ENCODE measurements around the gene PTGIR.

Gene PTGIR

DNA sequence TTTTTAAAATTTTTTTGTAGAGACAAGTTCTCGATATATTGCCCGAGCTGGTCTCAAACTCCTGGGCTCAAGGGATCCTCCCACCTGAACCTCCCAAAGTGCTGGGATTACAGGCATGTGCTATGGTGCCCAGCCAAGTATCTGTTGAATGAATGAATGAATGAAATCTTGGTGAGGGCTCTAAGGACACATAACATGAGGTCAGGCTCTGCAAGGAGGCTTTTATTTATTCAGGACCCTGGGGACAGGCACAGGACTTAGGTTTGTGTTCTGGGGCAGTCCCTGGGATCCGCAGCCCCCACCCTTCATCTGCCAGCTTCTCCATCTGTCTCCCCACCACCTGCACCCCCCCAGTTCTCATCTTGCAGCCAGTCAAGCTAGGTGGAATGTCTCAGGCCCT is 4.6 kb downstream of the PTGIR start:
- Histone ChIP-seq H3K9me3 (no peaks in the 10 kb centered on the region), H3K27me3 (no peaks in the 10 kb centered on the region), H3K4me3 (ENCODE audit: low read depth, low read length) (no peak overlapping the region), H3K4me1 (peaks cover 38% of the 10 kb centered on the region), H3K36me3 (no peaks in the 10 kb centered on the region)
- TF ChIP-seq, protein P1, sequence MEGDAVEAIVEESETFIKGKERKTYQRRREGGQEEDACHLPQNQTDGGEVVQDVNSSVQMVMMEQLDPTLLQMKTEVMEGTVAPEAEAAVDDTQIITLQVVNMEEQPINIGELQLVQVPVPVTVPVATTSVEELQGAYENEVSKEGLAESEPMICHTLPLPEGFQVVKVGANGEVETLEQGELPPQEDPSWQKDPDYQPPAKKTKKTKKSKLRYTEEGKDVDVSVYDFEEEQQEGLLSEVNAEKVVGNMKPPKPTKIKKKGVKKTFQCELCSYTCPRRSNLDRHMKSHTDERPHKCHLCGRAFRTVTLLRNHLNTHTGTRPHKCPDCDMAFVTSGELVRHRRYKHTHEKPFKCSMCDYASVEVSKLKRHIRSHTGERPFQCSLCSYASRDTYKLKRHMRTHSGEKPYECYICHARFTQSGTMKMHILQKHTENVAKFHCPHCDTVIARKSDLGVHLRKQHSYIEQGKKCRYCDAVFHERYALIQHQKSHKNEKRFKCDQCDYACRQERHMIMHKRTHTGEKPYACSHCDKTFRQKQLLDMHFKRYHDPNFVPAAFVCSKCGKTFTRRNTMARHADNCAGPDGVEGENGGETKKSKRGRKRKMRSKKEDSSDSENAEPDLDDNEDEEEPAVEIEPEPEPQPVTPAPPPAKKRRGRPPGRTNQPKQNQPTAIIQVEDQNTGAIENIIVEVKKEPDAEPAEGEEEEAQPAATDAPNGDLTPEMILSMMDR (IDR thresholded peaks at IDR 0.05; ENCODE audit: low read depth, low read length) = no peak
- DNase-seq = no peak

DNA sequence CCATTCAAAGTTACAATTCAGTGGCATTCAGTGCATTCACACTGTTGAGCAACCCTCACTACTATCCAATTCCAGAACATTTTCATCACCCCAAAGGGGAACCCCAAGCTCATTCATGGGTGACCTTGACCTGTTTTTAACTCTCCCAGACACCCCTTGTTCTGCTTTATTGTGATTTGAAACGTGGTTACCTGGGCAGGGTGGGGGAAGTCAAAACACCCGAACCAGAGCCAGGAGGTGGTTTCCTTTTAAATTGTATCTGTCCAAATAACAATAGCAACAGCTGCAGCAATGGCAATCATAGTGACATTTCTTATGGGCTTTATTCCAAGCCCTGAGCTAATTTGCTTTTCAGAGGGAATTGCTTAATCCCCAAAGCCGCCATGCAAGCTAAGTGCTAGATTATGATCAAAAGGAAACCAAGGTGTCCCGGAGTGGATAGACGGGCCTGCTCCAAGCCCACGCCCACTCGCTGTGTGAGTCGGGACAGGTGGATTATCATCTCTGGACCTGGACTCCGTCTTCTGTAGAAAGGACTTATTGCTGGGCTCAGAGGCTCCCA is 6.1 kb downstream of the PTGIR start:
- H3K4me1 ChIP-seq = peaks cover 36% of the 10 kb centered on the region

DNA sequence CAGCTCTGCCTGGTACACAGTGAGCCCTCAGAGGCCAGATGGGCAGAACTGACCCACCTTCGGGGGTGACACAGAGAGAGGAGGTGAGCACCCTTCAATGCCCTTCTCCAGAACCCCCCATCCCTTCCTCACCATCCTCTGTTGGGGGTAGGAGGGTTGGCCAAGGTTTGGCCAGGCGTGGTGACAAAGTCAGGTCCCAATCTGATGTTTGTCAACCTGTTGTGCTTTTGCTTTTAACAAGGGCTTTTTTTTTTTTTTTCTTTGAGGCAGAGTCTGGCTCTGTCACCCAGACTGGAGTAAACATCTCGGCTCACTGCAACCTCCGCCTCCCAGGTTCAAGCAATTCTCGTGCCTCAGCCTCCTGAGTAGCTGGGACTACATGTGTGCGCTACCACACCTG is 7.3 kb downstream of the PTGIR start:
- peaks cover 36% of the 10 kb centered on the region for H3K4me1 ChIP-seq
- H3K9me3 ChIP-seq = no peaks in the 10 kb centered on the region
- H3K36me3 ChIP-seq = no peaks in the 10 kb centered on the region
- TF ChIP-seq, protein P1 (IDR thresholded peaks at IDR 0.05; ENCODE audit: low read depth, low read length) = no peak
- no peaks in the 10 kb centered on the region for H3K27me3 ChIP-seq
- H3K4me3 ChIP-seq (ENCODE audit: low read depth, low read length) = no peak overlapping the region
- DNase-seq = no peak

More for the DNA sequence above, 6.1 kb downstream of the PTGIR start:
- Histone ChIP-seq H3K27me3 (no peaks in the 10 kb centered on the region), H3K4me3 (ENCODE audit: low read depth, low read length) (no peak overlapping the region), H3K9me3 (no peaks in the 10 kb centered on the region), H3K36me3 (no peaks in the 10 kb centered on the region)
- TF ChIP-seq, protein P1 (IDR thresholded peaks at IDR 0.05; ENCODE audit: low read depth, low read length) = no peak
- no peak for DNase-seq

DNA sequence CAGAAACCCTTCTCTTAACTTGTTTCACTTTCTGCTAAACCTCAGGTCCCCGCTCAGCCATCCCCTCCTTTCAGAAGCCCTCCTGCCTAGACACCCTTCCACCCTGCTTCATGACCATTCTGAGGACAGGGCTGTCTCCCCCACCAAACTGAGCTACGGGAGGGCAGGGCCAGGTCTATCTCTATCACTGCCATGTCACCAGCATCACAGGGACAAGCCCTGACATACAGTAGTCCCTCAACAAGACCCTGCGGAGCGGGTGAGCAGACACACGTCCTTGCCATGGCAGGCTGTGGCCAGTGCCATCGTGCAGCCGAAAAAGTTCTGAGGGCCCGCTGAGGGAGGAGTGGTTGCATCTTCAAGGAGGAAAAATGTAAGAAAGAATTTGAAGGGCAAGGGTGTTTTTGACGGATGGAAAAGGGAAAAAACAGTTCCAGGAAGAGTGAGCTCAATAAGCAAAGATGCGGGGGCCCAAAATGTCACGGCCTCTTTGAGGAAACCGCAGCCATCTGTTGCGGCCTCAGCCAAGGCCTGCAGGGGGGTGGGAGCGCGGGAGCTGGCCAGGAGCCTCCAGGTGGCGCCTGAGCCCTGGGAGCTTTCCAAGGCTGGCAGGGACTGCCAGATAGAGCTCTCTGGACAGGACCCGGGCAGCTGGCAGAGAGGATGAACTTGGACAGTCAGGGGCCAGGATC is 8.1 kb downstream of the PTGIR start:
- no peaks in the 10 kb centered on the region for H3K27me3 ChIP-seq
- DNase-seq = peak; percentile 88

DNA sequence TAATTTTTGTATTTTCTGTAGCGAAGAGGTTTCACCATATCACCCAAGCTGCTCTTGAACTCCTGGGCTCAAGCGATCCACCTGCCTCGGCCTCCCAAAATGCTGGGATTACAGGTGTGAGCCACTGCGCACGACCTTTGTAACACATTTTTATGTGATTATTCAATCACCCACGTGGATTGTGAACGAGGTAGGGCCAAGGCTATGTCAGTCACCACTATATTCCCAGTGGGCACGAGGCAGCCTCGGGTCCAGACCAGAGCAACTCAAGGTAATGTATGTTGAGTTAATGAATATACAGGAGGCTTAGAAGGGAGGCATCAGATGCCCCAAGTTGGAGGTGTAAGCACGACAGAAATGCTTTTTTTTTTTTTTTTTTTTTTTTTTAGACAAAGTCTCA is 8.9 kb downstream of the PTGIR start:
- TF ChIP-seq, protein P1 (IDR thresholded peaks at IDR 0.05; ENCODE audit: low read depth, low read length) = no peak
- H3K36me3 ChIP-seq = no peaks in the 10 kb centered on the region
- no peaks in the 10 kb centered on the region for H3K9me3 ChIP-seq
- H3K27me3 ChIP-seq = no peaks in the 10 kb centered on the region
- H3K4me3 ChIP-seq (ENCODE audit: low read depth, low read length) = no peak overlapping the region
- peaks cover 21% of the 10 kb centered on the region for H3K4me1 ChIP-seq
- DNase-seq = peak; percentile 0

More for the DNA sequence above, 8.1 kb downstream of the PTGIR start:
- peaks cover 29% of the 10 kb centered on the region for H3K4me1 ChIP-seq
- H3K4me3 ChIP-seq (ENCODE audit: low read depth, low read length) = no peak overlapping the region
- no peaks in the 10 kb centered on the region for H3K9me3 ChIP-seq
- TF ChIP-seq, protein P1 (IDR thresholded peaks at IDR 0.05; ENCODE audit: low read depth, low read length) = peak; percentile 77
- H3K36me3 ChIP-seq = no peaks in the 10 kb centered on the region

DNA sequence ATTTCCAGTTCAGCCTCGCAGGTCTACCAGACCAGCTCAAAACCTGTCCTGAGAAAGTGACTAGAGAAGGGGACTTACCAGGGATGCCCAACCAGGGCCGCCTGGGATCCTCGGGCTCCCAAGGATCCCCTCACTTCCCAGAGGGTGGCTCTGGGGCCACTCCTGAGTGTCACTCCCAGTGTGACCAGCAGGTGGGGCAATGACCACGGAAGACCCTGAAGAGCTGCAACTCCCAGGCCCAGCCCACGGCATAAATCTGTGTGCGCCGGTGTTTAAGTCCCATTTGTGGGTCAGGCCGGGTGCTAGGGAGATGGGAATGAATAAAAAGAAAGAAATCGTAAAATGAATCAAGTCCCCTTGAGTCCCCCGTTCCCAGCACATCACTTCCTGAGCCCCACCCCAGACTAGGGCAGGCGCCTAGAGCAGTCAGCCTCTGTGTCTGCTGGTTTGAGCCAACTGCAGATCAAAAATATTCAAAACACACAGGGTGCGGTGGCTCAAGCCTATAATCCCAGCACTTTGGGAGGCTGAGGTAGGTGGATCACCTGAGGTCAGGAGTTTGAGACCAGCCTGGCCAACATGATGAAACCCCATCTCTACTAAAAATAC is 10.7 kb downstream of the PTGIR start:
- TF ChIP-seq, protein P1 (IDR thresholded peaks at IDR 0.05; ENCODE audit: low read depth, low read length) = peak; percentile 90
- H3K4me3 ChIP-seq (ENCODE audit: low read depth, low read length) = no peak overlapping the region
- peaks cover 12% of the 10 kb centered on the region for H3K36me3 ChIP-seq
- no peaks in the 10 kb centered on the region for H3K9me3 ChIP-seq
- H3K27me3 ChIP-seq = no peaks in the 10 kb centered on the region
- peaks cover 10% of the 10 kb centered on the region; the same call in 1 of the 2 replicates for H3K4me1 ChIP-seq
- peak; percentile 89 for DNase-seq
